ENCODE data around the gene DHX16. TPM values are rescaled to one million over a fixed set of nuclear protein-coding genes. Genes with fewer than 3 reads are reported as not detected.

Gene DHX16
- total RNA-seq, 1 donor from 2014 or later = 38.4 TPM

GRCh38 chr6:30613251-30614043 is 59.4 kb downstream of the DHX16 start:
- FAIRE-seq = no peak
- no peak overlapping the region for H3K4me3 ChIP-seq (ENCODE audit: low read depth, low read length)
- peak; percentile 72 for DNase-seq (ENCODE audit: low read depth)
- H3K27me3 ChIP-seq (ENCODE audit: control insufficient read depth, insufficient read depth, low read length) = no peaks in the 10 kb centered on the region
- TF ChIP-seq CTCF (IDR thresholded peaks at IDR 0.05; ENCODE audit: insufficient read depth, low read length, severe bottlenecking) = no peak
- peaks cover 16% of the 10 kb centered on the region for H3K36me3 ChIP-seq (ENCODE audit: control insufficient read depth, insufficient read depth, low read length)

- FAIRE-seq (no peak), DNase-seq (ENCODE audit: low read depth) (no peak)
- H3K36me3 ChIP-seq (ENCODE audit: control insufficient read depth, insufficient read depth, low read length) = peaks cover 16% of the 10 kb centered on the region
- TF ChIP-seq CTCF (IDR thresholded peaks at IDR 0.05; ENCODE audit: insufficient read depth, low read length, severe bottlenecking) = no peak
- H3K4me3 ChIP-seq (ENCODE audit: low read depth, low read length) = no peak overlapping the region
- no peaks in the 10 kb centered on the region for H3K27me3 ChIP-seq (ENCODE audit: control insufficient read depth, insufficient read depth, low read length)
Observed at GRCh38 chr6:30612687-30613248, 60.0 kb downstream of the DHX16 start.

- Histone ChIP-seq H3K4me3 (ENCODE audit: low read depth, low read length) (no peak overlapping the region), H3K36me3 (ENCODE audit: control insufficient read depth, insufficient read depth, low read length) (peaks cover 17% of the 10 kb centered on the region), H3K27me3 (ENCODE audit: control insufficient read depth, insufficient read depth, low read length) (no peaks in the 10 kb centered on the region)
- peak; percentile 40 for DNase-seq (ENCODE audit: low read depth)
- FAIRE-seq = no peak
- TF ChIP-seq CTCF (IDR thresholded peaks at IDR 0.05; ENCODE audit: insufficient read depth, low read length, severe bottlenecking) = peak; percentile 30
Observed at GRCh38 chr6:30612213-30612612, 60.6 kb downstream of the DHX16 start.

- DNase-seq (ENCODE audit: low read depth) (no peak), FAIRE-seq (no peak)
- TF ChIP-seq CTCF (IDR thresholded peaks at IDR 0.05; ENCODE audit: insufficient read depth, low read length, severe bottlenecking) = no peak
- Histone ChIP-seq H3K36me3 (ENCODE audit: control insufficient read depth, insufficient read depth, low read length) (peaks cover 16% of the 10 kb centered on the region), H3K27me3 (ENCODE audit: control insufficient read depth, insufficient read depth, low read length) (no peaks in the 10 kb centered on the region), H3K4me3 (ENCODE audit: low read depth, low read length) (no peak overlapping the region)
Observed at GRCh38 chr6:30611856-30612194, 61.0 kb downstream of the DHX16 start.

- FAIRE-seq = no peak
- peaks cover 13% of the 10 kb centered on the region for H3K36me3 ChIP-seq (ENCODE audit: control insufficient read depth, insufficient read depth, low read length)
- no peak for TF ChIP-seq CTCF (IDR thresholded peaks at IDR 0.05; ENCODE audit: insufficient read depth, low read length, severe bottlenecking)
- DNase-seq (ENCODE audit: low read depth) = no peak
- H3K4me3 ChIP-seq (ENCODE audit: low read depth, low read length) = no peak overlapping the region
- no peaks in the 10 kb centered on the region for H3K27me3 ChIP-seq (ENCODE audit: control insufficient read depth, insufficient read depth, low read length)
Observed at GRCh38 chr6:30611150-30611855, 61.5 kb downstream of the DHX16 start.
